HepG2 (cell line): Measurements from ENCODE around the gene NAXD. TPM values are rescaled to one million over a fixed set of nuclear protein-coding genes. Genes with fewer than 3 reads are reported as not detected.

ENCODE experiments used
- ATAC-seq: fragments of 200-7000 bp; cut with Tn5 transposase; 3 replicates; pipeline ENCODE4 v1.9.1; 2020; ENCODE audit warnings: mild to moderate bottlenecking, moderate library complexity
- BruUV-seq: library from RNA; stranded (reverse); fragments of 400-500 nt; replicated peaks from 2 replicates; lab custom pipeline; 2021; lab: Mats Ljungman, UMichigan
- CTCF ChIA-PET: fragments of 300-600 bp; formaldehyde crosslinking; extraction: SDS; loops from one replicate; lab custom pipeline; 2021; ENCODE audit warnings: low total read pairs, inconsistent platforms, low intra/inter-chr PET ratio; lab: Yijun Ruan, JAX
- POLR2A ChIA-PET: fragments of 350-600 bp; sonication (Branson Sonifier 250); formaldehyde crosslinking; loops from one replicate; lab custom pipeline; 2020; ENCODE audit warnings: antibody characterized with exemption, inconsistent platforms; lab: Yijun Ruan, JAX
- DNase-seq: peaks from one replicate; pipeline ENCODE4 v3.0.0-alpha.2; 2015; ENCODE audit warnings: low spot score
- FAIRE-seq: peaks from 3 replicates; lab custom pipeline; 2011; peaks lifted over from hg19 to GRCh38; lab: Jason Lieb, UNC
- H2AFZ ChIP-seq: one replicate; pipeline ENCODE4 v1.6.1; 2011; ENCODE audit warnings: low read length, inconsistent platforms
- H3K27ac ChIP-seq: fragments of 300-600 bp; 3 replicates; pipeline ENCODE4 v1.8.0; 2011; ENCODE audit warnings: mixed run types, mild to moderate bottlenecking, mixed read lengths, low read length, inconsistent platforms; ENCODE audit not compliant: insufficient read depth; ENCODE audit errors: extremely low read length
- H3K27me3 ChIP-seq, 2 experiments: fragments of 200-600 bp in 1 of 2; 2 replicates in 1 of 2; 3 replicates in 1 of 2; pipeline versions ENCODE4 v1.6.0 to v1.8.0; 2011; ENCODE audit warnings: low read length in 2 of 2, mild to moderate bottlenecking in 2 of 2, moderate library complexity in 2 of 2, inconsistent platforms in 1 of 2; ENCODE audit not compliant: insufficient read depth in 2 of 2, control insufficient read depth in 1 of 2
- H3K36me3 ChIP-seq, 2 experiments: fragments of 200-600 bp in 1 of 2; replicated peaks in 1 of 2; 2 replicates in 1 of 2; 3 replicates in 1 of 2; pipeline versions ENCODE4 v1.5.1 to v1.8.0; 2011; ENCODE audit warnings: low read length in 2 of 2, inconsistent platforms in 1 of 2; ENCODE audit not compliant: insufficient read depth in 2 of 2, control insufficient read depth in 1 of 2
- H3K4me1 ChIP-seq: 2 replicates; pipeline ENCODE4 v1.5.1; 2012; ENCODE audit warnings: low read length, inconsistent platforms; ENCODE audit not compliant: insufficient read depth
- H3K4me2 ChIP-seq: 2 replicates; pipeline ENCODE4 v1.6.0; 2011; ENCODE audit warnings: low read depth, low read length, inconsistent platforms
- H3K4me3 ChIP-seq, 3 experiments: fragments of 200-600 bp in 1 of 3; sonication (generic), shearing (Covaris generic) in 1 of 3; replicated peaks in 1 of 3; 2 replicates each; pipeline ENCODE4 v1.5.1; 2011 to 2016; ENCODE audit warnings: low read length in 3 of 3, inconsistent platforms in 2 of 3, low read depth in 2 of 3, mild to moderate bottlenecking in 2 of 3, control low read depth in 1 of 3, mixed read lengths in 1 of 3; ENCODE audit not compliant: insufficient read depth in 1 of 3
- H3K79me2 ChIP-seq: one replicate; pipeline ENCODE4 v1.6.1; 2011; ENCODE audit warnings: low read length, inconsistent platforms; ENCODE audit not compliant: insufficient read depth
- H3K9ac ChIP-seq: 2 replicates; pipeline ENCODE4 v1.6.0; 2011; ENCODE audit warnings: mild to moderate bottlenecking, low read depth, low read length, inconsistent platforms; ENCODE audit not compliant: insufficient read depth
- H3K9me3 ChIP-seq: 2 replicates; pipeline ENCODE4 v1.5.1; 2012; ENCODE audit warnings: mild to moderate bottlenecking, low read length
- H4K20me1 ChIP-seq: 2 replicates; pipeline ENCODE4 v1.6.0; 2011; ENCODE audit warnings: inconsistent platforms, mild to moderate bottlenecking, low read length, moderate library complexity; ENCODE audit not compliant: insufficient read depth
- ATF1 ChIP-seq: IDR thresholded peaks from 2 replicates; pipeline ENCODE4 v1.6.1; 2016; ENCODE audit warnings: mild to moderate bottlenecking, control low read depth
- FLYWCH1 ChIP-seq: sonication (generic); formaldehyde crosslinking; IDR thresholded peaks from 2 replicates; pipeline ENCODE4 v1.8.1; 2023; ENCODE audit warnings: mild to moderate bottlenecking, missing genetic modification reagents
- HINFP ChIP-seq: sonication (generic); formaldehyde crosslinking; IDR thresholded peaks from 2 replicates; pipeline ENCODE4 v1.4.0; 2020; ENCODE audit warnings: low read depth, mild to moderate bottlenecking, missing genetic modification reagents
- HMG20A ChIP-seq: IDR thresholded peaks from 2 replicates; pipeline ENCODE4 v1.6.1; 2016; ENCODE audit warnings: borderline replicate concordance
- MIER2 ChIP-seq: IDR thresholded peaks from 2 replicates; pipeline ENCODE4 v1.6.1; 2016; ENCODE audit warnings: missing biosample characterization, missing genetic modification reagents
- PHF21A ChIP-seq: sonication (generic); formaldehyde crosslinking; IDR thresholded peaks from 2 replicates; pipeline ENCODE4 v1.5.0; 2020; ENCODE audit warnings: mild to moderate bottlenecking, missing genetic modification reagents
- REPIN1 ChIP-seq: sonication (generic); formaldehyde crosslinking; IDR thresholded peaks from 2 replicates; pipeline ENCODE4 v1.8.0; 2022; ENCODE audit warnings: missing genetic modification reagents, low read depth, mild to moderate bottlenecking, borderline replicate concordance
- TOE1 ChIP-seq: sonication (generic); formaldehyde crosslinking; IDR thresholded peaks from 2 replicates; pipeline ENCODE4 v1.4.0; 2020; ENCODE audit warnings: mild to moderate bottlenecking, missing genetic modification reagents
- ZNF713 ChIP-seq: sonication (generic); formaldehyde crosslinking; IDR thresholded peaks from 2 replicates; pipeline ENCODE4 v1.4.0; 2020; ENCODE audit warnings: mild to moderate bottlenecking, missing genetic modification reagents
- WGBS: methylation state at CpG from one replicate; pipeline ENCODE4 v1.1.6; 2017; ENCODE audit warnings: low lambda C conversion rate; 5-methylcytosine and 5-hydroxymethylcytosine counted together
- in situ Hi-C: cut with HindIII; loops from 2 replicates; pipeline ENCODE4 v1.10.0; 2017; ENCODE audit warnings: low pct_unique_long_range_greater_than_20kb; ENCODE audit not compliant: extremely low pct_ligation_motif_present
- intact Hi-C: fragments of 100-400 bp; cut with micrococcal nuclease; formaldehyde crosslinking; loops from one replicate; pipeline ENCODE4 v1.10.0; 2022; ENCODE audit not compliant: unreplicated experiment
- polyA plus RNA-seq, 8 experiments: library from polyadenylated mRNA; depleted of rRNA in 3 of 8; stranded (reverse) in 7 of 8; unstranded in 1 of 8; fragments of >200 nt; fragmentation: Illumina TruSeq in 4 of 8; extraction: Trizol in 4 of 8; gene quantifications; 2 replicates each; pipeline versions ENCODE4 v1.2.1 to v1.2.3, GENCODE V29; 2011 to 2016; ENCODE audit warnings: low read depth in 4 of 8, missing spikeins in 1 of 8, mixed read lengths in 1 of 8; ENCODE audit not compliant: insufficient read depth in 1 of 8
- total RNA-seq, 5 experiments: library from RNA; depleted of rRNA; stranded (reverse); fragments of >200 nt; fragmentation: Illumina TruSeq; extraction: Trizol; gene quantifications; 2 replicates each; pipeline ENCODE4 v1.2.3, GENCODE V29; 2016; ENCODE audit warnings: low read depth in 1 of 5

The NAXD gene
- total and polyA plus RNA-seq, 2 of the 13 experiments (the other 11 are each of a cell fraction or from before 2014, with no cell fraction given) = 19.0 to 23.2 TPM

GRCh38 chr13:110651271-110651670 is 35.9 kb downstream of the NAXD start:
- DNase-seq = no peak
- Histone ChIP-seq H2AFZ (no peak overlapping the region), H3K9me3 (no peaks in the 10 kb centered on the region), H3K4me1 (no peaks in the 10 kb centered on the region), H4K20me1 (no peaks in the 10 kb centered on the region), H3K27ac (no peak overlapping the region), H3K4me2 (no peak overlapping the region), H3K9ac (no peak overlapping the region), H3K36me3 (peaks cover 6 to 29% of the 10 kb centered on the region in 2 experiments), H3K27me3 (no peaks in the 10 kb centered on the region), H3K4me3 (no peak overlapping the region), H3K79me2 (no peaks in the 10 kb centered on the region)
- WGBS = 98% methylated on average over 14 of the region's 14 CpGs
- ATAC-seq = no peak
- ChIA-PET POLR2A (no interaction called here), CTCF (no interaction called here)
- in situ Hi-C loops = no loop called here
- TF ChIP-seq REPIN1 (CRISPR knock-in tag) = no peak
- TF ChIP-seq MIER2 (CRISPR knock-in tag) = no peak
- TF ChIP-seq TOE1 (CRISPR knock-in tag) = no peak
- no peak for TF ChIP-seq FLYWCH1 (CRISPR knock-in tag)
- TF ChIP-seq ATF1 (CRISPR knock-in tag) = no peak
- TF ChIP-seq HINFP (CRISPR knock-in tag) = no peak
- no peak for TF ChIP-seq HMG20A (CRISPR knock-in tag)
- TF ChIP-seq PHF21A (CRISPR knock-in tag) = no peak
- no TSS peak for BruUV-seq
- intact Hi-C loops = no loop called here
- no peak for FAIRE-seq

GRCh38 chr13:110651726-110652230 is 36.4 kb downstream of the NAXD start:
- POLR2A ChIA-PET = no interaction called here
- in situ Hi-C loops = no loop called here

More at GRCh38 chr13:110651726-110652230, 36.4 kb downstream of the NAXD start:
- ATAC-seq (no peak), FAIRE-seq (no peak), DNase-seq (no peak)
- H3K27me3 ChIP-seq = no peaks in the 10 kb centered on the region
- no peaks in the 10 kb centered on the region for H3K4me1 ChIP-seq
- no peaks in the 10 kb centered on the region for H3K79me2 ChIP-seq
- H3K9me3 ChIP-seq = no peaks in the 10 kb centered on the region
- H3K4me2 ChIP-seq = no peak overlapping the region
- 98% methylated on average over 14 of the region's 16 CpGs for WGBS
- H3K9ac ChIP-seq = no peak overlapping the region
- TF ChIP-seq ZNF713 (CRISPR knock-in tag) = no peak
- H3K27ac ChIP-seq = no peak overlapping the region
- no peak overlapping the region for H2AFZ ChIP-seq
- H3K36me3 ChIP-seq = peaks cover 6 to 29% of the 10 kb centered on the region in 2 experiments
- H4K20me1 ChIP-seq = no peaks in the 10 kb centered on the region
- CTCF ChIA-PET = no interaction called here
- BruUV-seq = no TSS peak
- intact Hi-C loops = no loop called here
- no peak overlapping the region for H3K4me3 ChIP-seq
